GM23338 (cell line): ENCODE measurements around the gene LAMC2. TPM values are rescaled to one million over a fixed set of nuclear protein-coding genes. Genes with fewer than 3 reads are reported as not detected.

Source experiments
- ATAC-seq: fragments of 200-7000 bp; cut with Tn5 transposase; 3 replicates; pipeline ENCODE4 v1.9.1; 2020
- DNase-seq: peaks from one replicate; pipeline ENCODE4 v3.0.0-alpha.2; 2015; ENCODE audit warnings: low spot score
- H2AFZ ChIP-seq: fragments of 200-600 bp; sonication (generic); 2 replicates; pipeline ENCODE4 v1.8.0; 2016; ENCODE audit warnings: antibody characterized with exemption, mild to moderate bottlenecking, moderate library complexity
- H3F3A ChIP-seq: fragments of 200-600 bp; sonication (generic); replicated peaks from 2 replicates; pipeline ENCODE4 v1.8.0; 2017; ENCODE audit warnings: antibody characterized with exemption, mixed run types, low read depth
- H3K27ac ChIP-seq: fragments of 200-600 bp; sonication (generic); 2 replicates; pipeline ENCODE4 v1.6.1; 2016; ENCODE audit warnings: low read depth
- H3K27me3 ChIP-seq: fragments of 200-600 bp; sonication (generic); 2 replicates; pipeline ENCODE4 v1.8.0; 2016; ENCODE audit warnings: mild to moderate bottlenecking, mixed run types, moderate library complexity; ENCODE audit not compliant: insufficient read depth
- H3K36me3 ChIP-seq: fragments of 200-600 bp; sonication (generic); 2 replicates; pipeline ENCODE4 v1.8.0; 2016; ENCODE audit warnings: mild to moderate bottlenecking; ENCODE audit not compliant: insufficient read depth
- H3K4me1 ChIP-seq: fragments of 200-600 bp; sonication (generic); 2 replicates; pipeline ENCODE4 v1.8.0; 2016; ENCODE audit warnings: mild to moderate bottlenecking, moderate library complexity; ENCODE audit not compliant: insufficient read depth
- H3K4me2 ChIP-seq: fragments of 200-600 bp; sonication (generic); 2 replicates; pipeline ENCODE4 v1.7.1; 2017; ENCODE audit warnings: mixed run types
- H3K4me3 ChIP-seq: fragments of 200-600 bp; sonication (generic); 2 replicates; pipeline ENCODE4 v1.6.1; 2016; ENCODE audit warnings: mixed run types
- H3K79me2 ChIP-seq: fragments of 200-600 bp; sonication (generic); replicated peaks from 2 replicates; pipeline ENCODE4 v1.8.0; 2017; ENCODE audit warnings: mild to moderate bottlenecking; ENCODE audit not compliant: insufficient read depth
- H3K9me2 ChIP-seq: fragments of 200-600 bp; sonication (generic); 2 replicates; pipeline ENCODE4 v1.8.0; 2017; ENCODE audit not compliant: insufficient read depth
- H4K20me1 ChIP-seq: fragments of 200-600 bp; sonication (generic); replicated peaks from 2 replicates; pipeline ENCODE4 v1.8.0; 2017; ENCODE audit warnings: mild to moderate bottlenecking; ENCODE audit not compliant: insufficient read depth
- H3K27ac Mint-ChIP-seq: 2 replicates; pipeline ENCODE4 v1.8.0; 2020; ENCODE audit warnings: inconsistent platforms, mild to moderate bottlenecking, moderate library complexity, mixed read lengths
- H3K27me3 Mint-ChIP-seq: 3 replicates; pipeline ENCODE4 v1.8.0; 2022; ENCODE audit warnings: low read depth, mild to moderate bottlenecking, moderate library complexity, mixed read lengths, inconsistent platforms; ENCODE audit not compliant: insufficient read depth, poor library complexity
- H3K36me3 Mint-ChIP-seq: 3 replicates; pipeline ENCODE4 v1.8.0; 2021; ENCODE audit warnings: low read depth, mild to moderate bottlenecking, inconsistent platforms, moderate library complexity, mixed read lengths
- H3K4me1 Mint-ChIP-seq: 3 replicates; pipeline ENCODE4 v1.8.0; 2020; ENCODE audit warnings: mild to moderate bottlenecking, inconsistent platforms, mixed read lengths
- H3K4me3 Mint-ChIP-seq: 3 replicates; pipeline ENCODE4 v1.8.0; 2021; ENCODE audit warnings: moderate library complexity, mild to moderate bottlenecking, inconsistent platforms, mixed read lengths
- H3K9me3 Mint-ChIP-seq: 3 replicates; pipeline ENCODE4 v1.8.0; 2020; ENCODE audit warnings: moderate library complexity, mild to moderate bottlenecking, inconsistent platforms, mixed read lengths
- CREB1 ChIP-seq: fragments of 250-450 bp; sonication (Bioruptor Pico); IDR thresholded peaks from 2 replicates; pipeline ENCODE4 v1.5.0; 2020; ENCODE audit warnings: low read depth, mild to moderate bottlenecking, moderate library complexity
- EZH2 ChIP-seq: fragments of 200-600 bp; sonication (generic); IDR thresholded peaks from one replicate; pipeline ENCODE4 v1.8.0; 2017; ENCODE audit warnings: antibody characterized with exemption, mild to moderate bottlenecking, low read depth; ENCODE audit not compliant: unreplicated experiment
- EZH2phosphoT487 ChIP-seq: fragments of 200-600 bp; sonication (generic); IDR thresholded peaks from one replicate; pipeline ENCODE4 v1.8.1; 2018; ENCODE audit warnings: antibody characterized with exemption; ENCODE audit not compliant: unreplicated experiment
- JUNB ChIP-seq: IDR thresholded peaks from one replicate; pipeline ENCODE4 v1.6.1; 2016; ENCODE audit warnings: antibody characterized with exemption; ENCODE audit not compliant: unreplicated experiment
- NANOG ChIP-seq: IDR thresholded peaks from 2 replicates; pipeline ENCODE4 v1.6.1; 2016; ENCODE audit warnings: antibody characterized with exemption, borderline replicate concordance
- POLR2AphosphoS5 ChIP-seq: IDR thresholded peaks from 2 replicates; pipeline ENCODE4 v1.6.1; 2016; ENCODE audit warnings: antibody characterized with exemption, low read depth
- STAT1 ChIP-seq: IDR thresholded peaks from one replicate; pipeline ENCODE4 v1.6.1; 2016; ENCODE audit warnings: antibody characterized with exemption; ENCODE audit not compliant: unreplicated experiment
- ZNF114 ChIP-seq: fragments of 250-450 bp; sonication (Bioruptor Pico); IDR thresholded peaks from 2 replicates; pipeline ENCODE4 v1.5.0; 2020; ENCODE audit warnings: mild to moderate bottlenecking, moderate library complexity
- ZNF331 ChIP-seq: fragments of 250-450 bp; sonication (Bioruptor Pico); IDR thresholded peaks from 2 replicates; pipeline ENCODE4 v1.5.0; 2020; ENCODE audit warnings: low read depth, mild to moderate bottlenecking, moderate library complexity
- polyA plus RNA-seq: library from polyadenylated mRNA; unstranded; fragments of >200 nt; fragmentation: Nextera tagmentation; extraction: Ambion mirVana; gene quantifications from 2 replicates; pipeline ENCODE4 v1.2.1, GENCODE V29; 2016
- total RNA-seq: library from RNA; depleted of rRNA; stranded (reverse); fragments of >200 nt; shearing (Covaris generic); gene quantifications from 2 replicates; pipeline ENCODE4 v1.2.3, GENCODE V29; 2014
- TF ChIP-seq, protein P1 (sequence below): IDR thresholded peaks from 2 replicates; pipeline ENCODE4 v1.6.1; 2016; ENCODE audit warnings: antibody characterized with exemption
- TF ChIP-seq, protein P2 (sequence below): IDR thresholded peaks from one replicate; pipeline ENCODE4 v1.6.1; 2018; ENCODE audit warnings: antibody characterized with exemption; ENCODE audit not compliant: unreplicated experiment
- TF ChIP-seq, protein P3 (sequence below), 2 experiments: fragments of 200-600 bp in 1 of 2; sonication (generic) in 1 of 2; conservative IDR thresholded peaks; 2 replicates each; pipeline versions ENCODE4 v1.5.1 to v1.6.1; 2016 to 2017; ENCODE audit warnings: antibody characterized with exemption in 2 of 2, low read depth in 2 of 2, mild to moderate bottlenecking in 2 of 2, moderate library complexity in 1 of 2
- TF ChIP-seq, protein P4 (sequence below): fragments of 250-450 bp; sonication (Bioruptor Pico); IDR thresholded peaks from 2 replicates; pipeline ENCODE4 v1.5.0; 2020; ENCODE audit warnings: mild to moderate bottlenecking, moderate library complexity

Gene LAMC2
- total and polyA plus RNA-seq, 2 experiments from 2014 or later: 4.3 to 19.5 TPM

DNA sequence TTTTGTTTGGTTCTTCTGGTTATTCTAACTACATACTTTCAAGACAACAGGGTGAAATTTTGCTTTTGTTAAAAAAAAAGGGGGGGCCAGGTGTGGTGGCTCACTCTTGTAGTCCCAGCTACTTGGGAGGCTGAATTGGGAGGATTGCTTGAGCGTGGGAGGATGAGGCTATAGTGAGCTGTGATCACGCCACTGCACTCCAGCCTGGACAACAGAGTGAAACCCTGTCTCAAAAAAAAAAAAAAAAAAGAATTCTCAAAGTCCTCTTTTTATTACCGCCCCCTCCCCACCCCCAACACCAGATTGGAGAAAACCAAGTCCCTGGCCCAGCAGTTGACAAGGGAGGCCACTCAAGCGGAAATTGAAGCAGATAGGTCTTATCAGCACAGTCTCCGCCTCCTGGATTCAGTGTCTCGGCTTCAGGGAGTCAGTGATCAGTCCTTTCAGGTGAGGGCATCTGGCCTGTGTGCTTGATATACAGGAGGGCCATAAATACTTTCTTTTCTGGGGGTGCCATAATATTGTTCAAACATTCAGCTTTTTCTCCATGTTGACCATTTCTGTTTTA, 50.2 kb downstream of the LAMC2 start:
- Histone ChIP-seq H3K4me2 (no peak overlapping the region), H4K20me1 (no peaks in the 10 kb centered on the region), H3K27me3 (no peaks in the 10 kb centered on the region), H3K4me1 (peaks cover 19% of the 10 kb centered on the region), H3K4me3 (no peak overlapping the region), H2AFZ (no peak overlapping the region), H3K79me2 (no peaks in the 10 kb centered on the region), H3K9me2 (no peaks in the 10 kb centered on the region), H3K36me3 (no peaks in the 10 kb centered on the region; the same call in 1 of the 2 replicates), H3F3A (peaks cover 8% of the 10 kb centered on the region; the same call in 1 of the 2 replicates), H3K27ac (no peak overlapping the region)
- no peak for ATAC-seq
- TF ChIP-seq, protein P1, sequence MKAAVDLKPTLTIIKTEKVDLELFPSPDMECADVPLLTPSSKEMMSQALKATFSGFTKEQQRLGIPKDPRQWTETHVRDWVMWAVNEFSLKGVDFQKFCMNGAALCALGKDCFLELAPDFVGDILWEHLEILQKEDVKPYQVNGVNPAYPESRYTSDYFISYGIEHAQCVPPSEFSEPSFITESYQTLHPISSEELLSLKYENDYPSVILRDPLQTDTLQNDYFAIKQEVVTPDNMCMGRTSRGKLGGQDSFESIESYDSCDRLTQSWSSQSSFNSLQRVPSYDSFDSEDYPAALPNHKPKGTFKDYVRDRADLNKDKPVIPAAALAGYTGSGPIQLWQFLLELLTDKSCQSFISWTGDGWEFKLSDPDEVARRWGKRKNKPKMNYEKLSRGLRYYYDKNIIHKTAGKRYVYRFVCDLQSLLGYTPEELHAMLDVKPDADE: no peak
- TF ChIP-seq NANOG (no peak), ZNF331 (no peak), EZH2 (no peak), POLR2AphosphoS5 (no peak), JUNB (no peak), ZNF114 (CRISPR knock-in tag) (no peak), EZH2phosphoT487 (no peak), STAT1 (no peak), CREB1 (no peak)
- TF ChIP-seq, protein P2, sequence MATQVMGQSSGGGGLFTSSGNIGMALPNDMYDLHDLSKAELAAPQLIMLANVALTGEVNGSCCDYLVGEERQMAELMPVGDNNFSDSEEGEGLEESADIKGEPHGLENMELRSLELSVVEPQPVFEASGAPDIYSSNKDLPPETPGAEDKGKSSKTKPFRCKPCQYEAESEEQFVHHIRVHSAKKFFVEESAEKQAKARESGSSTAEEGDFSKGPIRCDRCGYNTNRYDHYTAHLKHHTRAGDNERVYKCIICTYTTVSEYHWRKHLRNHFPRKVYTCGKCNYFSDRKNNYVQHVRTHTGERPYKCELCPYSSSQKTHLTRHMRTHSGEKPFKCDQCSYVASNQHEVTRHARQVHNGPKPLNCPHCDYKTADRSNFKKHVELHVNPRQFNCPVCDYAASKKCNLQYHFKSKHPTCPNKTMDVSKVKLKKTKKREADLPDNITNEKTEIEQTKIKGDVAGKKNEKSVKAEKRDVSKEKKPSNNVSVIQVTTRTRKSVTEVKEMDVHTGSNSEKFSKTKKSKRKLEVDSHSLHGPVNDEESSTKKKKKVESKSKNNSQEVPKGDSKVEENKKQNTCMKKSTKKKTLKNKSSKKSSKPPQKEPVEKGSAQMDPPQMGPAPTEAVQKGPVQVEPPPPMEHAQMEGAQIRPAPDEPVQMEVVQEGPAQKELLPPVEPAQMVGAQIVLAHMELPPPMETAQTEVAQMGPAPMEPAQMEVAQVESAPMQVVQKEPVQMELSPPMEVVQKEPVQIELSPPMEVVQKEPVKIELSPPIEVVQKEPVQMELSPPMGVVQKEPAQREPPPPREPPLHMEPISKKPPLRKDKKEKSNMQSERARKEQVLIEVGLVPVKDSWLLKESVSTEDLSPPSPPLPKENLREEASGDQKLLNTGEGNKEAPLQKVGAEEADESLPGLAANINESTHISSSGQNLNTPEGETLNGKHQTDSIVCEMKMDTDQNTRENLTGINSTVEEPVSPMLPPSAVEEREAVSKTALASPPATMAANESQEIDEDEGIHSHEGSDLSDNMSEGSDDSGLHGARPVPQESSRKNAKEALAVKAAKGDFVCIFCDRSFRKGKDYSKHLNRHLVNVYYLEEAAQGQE: no peak
- TF ChIP-seq, protein P3, sequence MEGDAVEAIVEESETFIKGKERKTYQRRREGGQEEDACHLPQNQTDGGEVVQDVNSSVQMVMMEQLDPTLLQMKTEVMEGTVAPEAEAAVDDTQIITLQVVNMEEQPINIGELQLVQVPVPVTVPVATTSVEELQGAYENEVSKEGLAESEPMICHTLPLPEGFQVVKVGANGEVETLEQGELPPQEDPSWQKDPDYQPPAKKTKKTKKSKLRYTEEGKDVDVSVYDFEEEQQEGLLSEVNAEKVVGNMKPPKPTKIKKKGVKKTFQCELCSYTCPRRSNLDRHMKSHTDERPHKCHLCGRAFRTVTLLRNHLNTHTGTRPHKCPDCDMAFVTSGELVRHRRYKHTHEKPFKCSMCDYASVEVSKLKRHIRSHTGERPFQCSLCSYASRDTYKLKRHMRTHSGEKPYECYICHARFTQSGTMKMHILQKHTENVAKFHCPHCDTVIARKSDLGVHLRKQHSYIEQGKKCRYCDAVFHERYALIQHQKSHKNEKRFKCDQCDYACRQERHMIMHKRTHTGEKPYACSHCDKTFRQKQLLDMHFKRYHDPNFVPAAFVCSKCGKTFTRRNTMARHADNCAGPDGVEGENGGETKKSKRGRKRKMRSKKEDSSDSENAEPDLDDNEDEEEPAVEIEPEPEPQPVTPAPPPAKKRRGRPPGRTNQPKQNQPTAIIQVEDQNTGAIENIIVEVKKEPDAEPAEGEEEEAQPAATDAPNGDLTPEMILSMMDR (conservative IDR thresholded peaks at IDR 0.05; ENCODE audit: low read depth in 2 of 2): no peak
- TF ChIP-seq, protein P4, sequence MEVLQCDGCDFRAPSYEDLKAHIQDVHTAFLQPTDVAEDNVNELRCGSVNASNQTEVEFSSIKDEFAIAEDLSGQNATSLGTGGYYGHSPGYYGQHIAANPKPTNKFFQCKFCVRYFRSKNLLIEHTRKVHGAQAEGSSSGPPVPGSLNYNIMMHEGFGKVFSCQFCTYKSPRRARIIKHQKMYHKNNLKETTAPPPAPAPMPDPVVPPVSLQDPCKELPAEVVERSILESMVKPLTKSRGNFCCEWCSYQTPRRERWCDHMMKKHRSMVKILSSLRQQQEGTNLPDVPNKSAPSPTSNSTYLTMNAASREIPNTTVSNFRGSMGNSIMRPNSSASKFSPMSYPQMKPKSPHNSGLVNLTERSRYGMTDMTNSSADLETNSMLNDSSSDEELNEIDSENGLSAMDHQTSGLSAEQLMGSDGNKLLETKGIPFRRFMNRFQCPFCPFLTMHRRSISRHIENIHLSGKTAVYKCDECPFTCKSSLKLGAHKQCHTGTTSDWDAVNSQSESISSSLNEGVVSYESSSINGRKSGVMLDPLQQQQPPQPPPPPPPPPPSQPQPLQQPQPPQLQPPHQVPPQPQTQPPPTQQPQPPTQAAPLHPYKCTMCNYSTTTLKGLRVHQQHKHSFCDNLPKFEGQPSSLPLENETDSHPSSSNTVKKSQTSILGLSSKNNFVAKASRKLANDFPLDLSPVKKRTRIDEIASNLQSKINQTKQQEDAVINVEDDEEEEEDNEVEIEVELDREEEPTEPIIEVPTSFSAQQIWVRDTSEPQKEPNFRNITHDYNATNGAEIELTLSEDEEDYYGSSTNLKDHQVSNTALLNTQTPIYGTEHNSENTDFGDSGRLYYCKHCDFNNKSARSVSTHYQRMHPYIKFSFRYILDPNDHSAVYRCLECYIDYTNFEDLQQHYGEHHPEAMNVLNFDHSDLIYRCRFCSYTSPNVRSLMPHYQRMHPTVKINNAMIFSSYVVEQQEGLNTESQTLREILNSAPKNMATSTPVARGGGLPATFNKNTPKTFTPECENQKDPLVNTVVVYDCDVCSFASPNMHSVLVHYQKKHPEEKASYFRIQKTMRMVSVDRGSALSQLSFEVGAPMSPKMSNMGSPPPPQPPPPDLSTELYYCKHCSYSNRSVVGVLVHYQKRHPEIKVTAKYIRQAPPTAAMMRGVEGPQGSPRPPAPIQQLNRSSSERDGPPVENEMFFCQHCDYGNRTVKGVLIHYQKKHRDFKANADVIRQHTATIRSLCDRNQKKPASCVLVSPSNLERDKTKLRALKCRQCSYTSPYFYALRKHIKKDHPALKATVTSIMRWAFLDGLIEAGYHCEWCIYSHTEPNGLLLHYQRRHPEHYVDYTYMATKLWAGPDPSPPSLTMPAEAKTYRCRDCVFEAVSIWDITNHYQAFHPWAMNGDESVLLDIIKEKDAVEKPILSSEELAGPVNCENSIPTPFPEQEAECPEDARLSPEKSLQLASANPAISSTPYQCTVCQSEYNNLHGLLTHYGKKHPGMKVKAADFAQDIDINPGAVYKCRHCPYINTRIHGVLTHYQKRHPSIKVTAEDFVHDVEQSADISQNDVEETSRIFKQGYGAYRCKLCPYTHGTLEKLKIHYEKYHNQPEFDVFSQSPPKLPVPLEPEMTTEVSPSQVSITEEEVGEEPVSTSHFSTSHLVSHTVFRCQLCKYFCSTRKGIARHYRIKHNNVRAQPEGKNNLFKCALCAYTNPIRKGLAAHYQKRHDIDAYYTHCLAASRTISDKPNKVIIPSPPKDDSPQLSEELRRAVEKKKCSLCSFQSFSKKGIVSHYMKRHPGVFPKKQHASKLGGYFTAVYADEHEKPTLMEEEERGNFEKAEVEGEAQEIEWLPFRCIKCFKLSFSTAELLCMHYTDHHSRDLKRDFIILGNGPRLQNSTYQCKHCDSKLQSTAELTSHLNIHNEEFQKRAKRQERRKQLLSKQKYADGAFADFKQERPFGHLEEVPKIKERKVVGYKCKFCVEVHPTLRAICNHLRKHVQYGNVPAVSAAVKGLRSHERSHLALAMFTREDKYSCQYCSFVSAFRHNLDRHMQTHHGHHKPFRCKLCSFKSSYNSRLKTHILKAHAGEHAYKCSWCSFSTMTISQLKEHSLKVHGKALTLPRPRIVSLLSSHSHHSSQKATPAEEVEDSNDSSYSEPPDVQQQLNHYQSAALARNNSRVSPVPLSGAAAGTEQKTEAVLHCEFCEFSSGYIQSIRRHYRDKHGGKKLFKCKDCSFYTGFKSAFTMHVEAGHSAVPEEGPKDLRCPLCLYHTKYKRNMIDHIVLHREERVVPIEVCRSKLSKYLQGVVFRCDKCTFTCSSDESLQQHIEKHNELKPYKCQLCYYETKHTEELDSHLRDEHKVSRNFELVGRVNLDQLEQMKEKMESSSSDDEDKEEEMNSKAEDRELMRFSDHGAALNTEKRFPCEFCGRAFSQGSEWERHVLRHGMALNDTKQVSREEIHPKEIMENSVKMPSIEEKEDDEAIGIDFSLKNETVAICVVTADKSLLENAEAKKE (CRISPR knock-in tag): no peak
- Mint-ChIP-seq H3K4me1 (peaks cover 31% of the 10 kb centered on the region), H3K27me3 (peaks cover 6% of the 10 kb centered on the region), H3K4me3 (no peak overlapping the region), H3K9me3 (no peaks in the 10 kb centered on the region), H3K27ac (no peak overlapping the region), H3K36me3 (0 out of 3 replicates have a peak, but pooled peaks cover 2% of the 10 kb centered on the region)
- no peak for DNase-seq
